HEK293T (cell line): ENCODE results near the gene ATP2B1.

Source experiments
- BHLHE40 ChIP-seq: fragments of 450-650 bp; IDR thresholded peaks from 2 replicates; pipeline ENCODE4 v1.6.1; 2016; ENCODE audit warnings: mild to moderate bottlenecking, moderate library complexity, borderline replicate concordance
- FOXA1 ChIP-seq: fragments of 450-650 bp; IDR thresholded peaks from 2 replicates; pipeline ENCODE4 v1.6.1; 2016; ENCODE audit warnings: mild to moderate bottlenecking
- L3MBTL2 ChIP-seq: fragments of 450-650 bp; conservative IDR thresholded peaks from 2 replicates; pipeline ENCODE4 v1.6.1; 2016; ENCODE audit warnings: mild to moderate bottlenecking
- PKNOX1 ChIP-seq: fragments of 450-650 bp; IDR thresholded peaks from 2 replicates; pipeline ENCODE4 v1.6.1; 2016
- SP1 ChIP-seq: fragments of 450-650 bp; IDR thresholded peaks from 2 replicates; pipeline ENCODE4 v1.6.1; 2017
- SUZ12 ChIP-seq: fragments of 450-650 bp; IDR thresholded peaks from 2 replicates; pipeline ENCODE4 v1.6.1; 2016; ENCODE audit warnings: mild to moderate bottlenecking
- TARDBP ChIP-seq: fragments of 450-650 bp; IDR thresholded peaks from 2 replicates; pipeline ENCODE4 v1.6.1; 2016

- TF ChIP-seq FOXA1: no peak
- no peak for TF ChIP-seq PKNOX1
- TF ChIP-seq L3MBTL2: no peak
- TF ChIP-seq SP1: no peak
- no peak for TF ChIP-seq BHLHE40
- no peak for TF ChIP-seq TARDBP
- TF ChIP-seq SUZ12: no peak
These were observed 130.1 kb downstream of the ATP2B1 start for GRCh38 chr12:89578499-89578898.
